Erythroblast (primary cell): Measurements from ENCODE around the gene RALGPS2.

Experiments used
- GATA1 ChIP-seq: IDR thresholded peaks from 2 replicates; pipeline ENCODE4 v1.6.1; 2011; ENCODE audit warnings: low read depth, mild to moderate bottlenecking, control low read depth, low read length, moderate library complexity
- POLR2A ChIP-seq: IDR thresholded peaks from 2 replicates; pipeline ENCODE4 v1.6.1; 2011; ENCODE audit warnings: mild to moderate bottlenecking, low read length

DNA sequence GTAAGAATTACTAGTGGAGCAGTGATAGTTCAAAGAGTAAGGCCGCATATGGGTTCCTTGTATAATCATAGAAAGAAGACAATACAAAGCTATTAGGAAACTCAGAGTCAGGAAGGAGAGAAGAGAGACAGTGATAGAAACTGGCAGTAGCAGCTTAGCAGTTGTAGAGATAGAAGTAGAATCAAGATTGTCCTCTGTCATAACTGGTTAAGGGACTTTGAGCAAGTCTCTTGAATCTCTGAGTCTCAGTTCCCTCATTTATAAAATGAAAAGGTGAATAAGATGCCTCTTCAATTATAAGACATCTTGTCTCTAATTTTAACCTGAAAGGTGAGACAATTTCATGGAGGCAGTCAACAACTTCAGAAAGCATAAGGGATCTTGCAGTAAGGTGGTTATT is 6.5 kb upstream of the RALGPS2 start:
- TF ChIP-seq POLR2A (no peak), GATA1 (no peak)
